IPS-NIHi11 (cell line): ENCODE results near the gene CAP2.
A peak's percentile ranks its signal among the peaks of the same experiment; 100 is the strongest.
"Not testable (repeated sequence)": the region's sequence is repeated elsewhere in the genome, so short reads cannot be mapped to it uniquely, and the experiment has no call there.

Experiments used
- DNase-seq: peaks from one replicate; pipeline ENCODE4 v3.0.0; 2012; ENCODE audit warnings: mixed read lengths, low spot score

The CAP2 gene

GRCh38 chr6:17440811-17441210, 47.4 kb downstream of the CAP2 start:
- DNase-seq, result not testable (repeated sequence)

GRCh38 chr6:17442196-17442595, 48.8 kb downstream of the CAP2 start:
- no peak for DNase-seq

GRCh38 chr6:17446713-17447112, 53.3 kb downstream of the CAP2 start:
- peak; percentile 17 for DNase-seq

GRCh38 chr6:17448165-17448564, 54.8 kb downstream of the CAP2 start:
- no peak for DNase-seq

- DNase-seq, result no peak
Measured at GRCh38 chr6:17450397-17450796, 57.0 kb downstream of the CAP2 start.

- no peak for DNase-seq
Measured at GRCh38 chr6:17450832-17451231, 57.4 kb downstream of the CAP2 start.

- DNase-seq, result no peak
Measured at GRCh38 chr6:17452096-17452495, 58.7 kb downstream of the CAP2 start.

- DNase-seq, result peak; percentile 12
Measured at GRCh38 chr6:17454316-17455005, 61.1 kb downstream of the CAP2 start.

- DNase-seq, result no peak
Measured at GRCh38 chr6:17455919-17456318, 62.5 kb downstream of the CAP2 start.

- no peak for DNase-seq
Measured at GRCh38 chr6:17456711-17457110, 63.3 kb downstream of the CAP2 start.

- DNase-seq, result no peak
Measured at GRCh38 chr6:17457405-17457804, 64.0 kb downstream of the CAP2 start.

- no peak for DNase-seq
Measured at GRCh38 chr6:17457956-17458355, 64.6 kb downstream of the CAP2 start.

- no peak for DNase-seq
Measured at GRCh38 chr6:17458966-17459365, 65.6 kb downstream of the CAP2 start.

GRCh38 chr6:17460862-17461261, 67.5 kb downstream of the CAP2 start:
- DNase-seq, result no peak

GRCh38 chr6:17466147-17466546, 72.8 kb downstream of the CAP2 start:
- DNase-seq, result no peak

GRCh38 chr6:17466707-17467106, 73.3 kb downstream of the CAP2 start:
- no peak for DNase-seq

GRCh38 chr6:17469006-17469832, 75.8 kb downstream of the CAP2 start:
- no peak for DNase-seq

- no peak for DNase-seq
Measured at GRCh38 chr6:17470202-17470937, 77.0 kb downstream of the CAP2 start.

- DNase-seq, result no peak
Measured at GRCh38 chr6:17470938-17471327, 77.5 kb downstream of the CAP2 start.

GRCh38 chr6:17472653-17473183, 79.3 kb downstream of the CAP2 start:
- no peak for DNase-seq

GRCh38 chr6:17473554-17473953, 80.2 kb downstream of the CAP2 start:
- no peak for DNase-seq

GRCh38 chr6:17474289-17474688, 80.9 kb downstream of the CAP2 start:
- DNase-seq, result no peak
